Heart left ventricle (tissue), 13 donors: ENCODE measurements around the gene CDC25A.

Experiments
- POLR2A ChIP-seq, 2 donors: fragments of 450-650 bp; IDR thresholded peaks; one replicate each; pipeline ENCODE4 v1.6.1; 2017; ENCODE audit warnings: antibody characterized with exemption in 2 of 2, mild to moderate bottlenecking in 2 of 2, moderate library complexity in 2 of 2
- TF ChIP-seq, protein P1 (sequence below), 12 donors: fragments of 200-600 bp; sonication (generic) in 4 of 12; IDR thresholded peaks; one replicate each; pipeline versions ENCODE4 v1.5.0 to v1.8.0; 2018 to 2022; ENCODE audit warnings: antibody characterized with exemption in 12 of 12, mild to moderate bottlenecking in 5 of 12
- donor health status: ischemic (EF 13 %, LVEDD 7.1; RV severe dilation, severe dysfunction).
- donor health status: DM: no; HTN: yes; CAD: no.
- donor health status: DM: no; HTN: no; CAD: no.
- donor health status: ischemic (EF 25% LVEDD 6.9; RV normal size, moderate dysfunction).
- donor health status: ischemic (EF 25% LVEDD 5.7; RV mildly dilated, moderate dysfunction).
- donor health status: ischemic (EF 35%, LVEDD 5.7; RV mildly dilated, moderate dysfunction).
- donor health status: nonischemic (EF 11% LVEDD 7.7; RV severe dilation, severe dysfunction).
- donor health status: DM: yes; HTN: yes; CAD: no.
- donor health status: PGD.
- donor health status: ischemic (EF 29% LVEDD 5.4; RV normal size, mild dysfunction).
- donor health status: nonischemic (EF 23%, LVEDD 6.1; RV moderate dilation, normal function).

DNA sequence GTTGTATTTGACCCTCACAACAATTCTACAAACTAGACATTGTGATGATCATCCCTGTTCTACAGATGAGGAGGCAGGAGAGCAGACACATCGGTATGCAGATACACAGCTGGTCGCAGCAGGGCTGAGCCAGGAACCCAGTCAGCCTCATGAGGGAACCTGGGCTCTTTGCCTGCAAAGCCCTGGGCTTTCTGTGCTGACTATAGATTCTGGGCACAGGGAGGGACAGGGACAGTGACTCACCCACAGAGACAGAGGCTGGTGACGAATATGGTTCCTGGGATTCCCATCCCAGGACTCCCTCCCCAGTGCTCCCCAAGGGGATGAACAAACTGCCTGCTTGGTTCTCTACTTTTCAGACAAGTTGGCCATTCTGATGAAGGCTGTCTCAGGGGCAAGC is 31.3 kb upstream of the CDC25A start:
- TF ChIP-seq, protein P1, sequence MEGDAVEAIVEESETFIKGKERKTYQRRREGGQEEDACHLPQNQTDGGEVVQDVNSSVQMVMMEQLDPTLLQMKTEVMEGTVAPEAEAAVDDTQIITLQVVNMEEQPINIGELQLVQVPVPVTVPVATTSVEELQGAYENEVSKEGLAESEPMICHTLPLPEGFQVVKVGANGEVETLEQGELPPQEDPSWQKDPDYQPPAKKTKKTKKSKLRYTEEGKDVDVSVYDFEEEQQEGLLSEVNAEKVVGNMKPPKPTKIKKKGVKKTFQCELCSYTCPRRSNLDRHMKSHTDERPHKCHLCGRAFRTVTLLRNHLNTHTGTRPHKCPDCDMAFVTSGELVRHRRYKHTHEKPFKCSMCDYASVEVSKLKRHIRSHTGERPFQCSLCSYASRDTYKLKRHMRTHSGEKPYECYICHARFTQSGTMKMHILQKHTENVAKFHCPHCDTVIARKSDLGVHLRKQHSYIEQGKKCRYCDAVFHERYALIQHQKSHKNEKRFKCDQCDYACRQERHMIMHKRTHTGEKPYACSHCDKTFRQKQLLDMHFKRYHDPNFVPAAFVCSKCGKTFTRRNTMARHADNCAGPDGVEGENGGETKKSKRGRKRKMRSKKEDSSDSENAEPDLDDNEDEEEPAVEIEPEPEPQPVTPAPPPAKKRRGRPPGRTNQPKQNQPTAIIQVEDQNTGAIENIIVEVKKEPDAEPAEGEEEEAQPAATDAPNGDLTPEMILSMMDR (IDR thresholded peaks at IDR 0.05) = no peak
- no peak for TF ChIP-seq POLR2A (IDR thresholded peaks at IDR 0.05)
